Measurements from ENCODE around the gene KIF26A. TPM values are rescaled to one million over a fixed set of nuclear protein-coding genes. Genes with fewer than 3 reads are reported as not detected.

Gene KIF26A
- polyA plus RNA-seq, 10 donors: 4.5 to 19.0 (median 6.6) TPM

DNA sequence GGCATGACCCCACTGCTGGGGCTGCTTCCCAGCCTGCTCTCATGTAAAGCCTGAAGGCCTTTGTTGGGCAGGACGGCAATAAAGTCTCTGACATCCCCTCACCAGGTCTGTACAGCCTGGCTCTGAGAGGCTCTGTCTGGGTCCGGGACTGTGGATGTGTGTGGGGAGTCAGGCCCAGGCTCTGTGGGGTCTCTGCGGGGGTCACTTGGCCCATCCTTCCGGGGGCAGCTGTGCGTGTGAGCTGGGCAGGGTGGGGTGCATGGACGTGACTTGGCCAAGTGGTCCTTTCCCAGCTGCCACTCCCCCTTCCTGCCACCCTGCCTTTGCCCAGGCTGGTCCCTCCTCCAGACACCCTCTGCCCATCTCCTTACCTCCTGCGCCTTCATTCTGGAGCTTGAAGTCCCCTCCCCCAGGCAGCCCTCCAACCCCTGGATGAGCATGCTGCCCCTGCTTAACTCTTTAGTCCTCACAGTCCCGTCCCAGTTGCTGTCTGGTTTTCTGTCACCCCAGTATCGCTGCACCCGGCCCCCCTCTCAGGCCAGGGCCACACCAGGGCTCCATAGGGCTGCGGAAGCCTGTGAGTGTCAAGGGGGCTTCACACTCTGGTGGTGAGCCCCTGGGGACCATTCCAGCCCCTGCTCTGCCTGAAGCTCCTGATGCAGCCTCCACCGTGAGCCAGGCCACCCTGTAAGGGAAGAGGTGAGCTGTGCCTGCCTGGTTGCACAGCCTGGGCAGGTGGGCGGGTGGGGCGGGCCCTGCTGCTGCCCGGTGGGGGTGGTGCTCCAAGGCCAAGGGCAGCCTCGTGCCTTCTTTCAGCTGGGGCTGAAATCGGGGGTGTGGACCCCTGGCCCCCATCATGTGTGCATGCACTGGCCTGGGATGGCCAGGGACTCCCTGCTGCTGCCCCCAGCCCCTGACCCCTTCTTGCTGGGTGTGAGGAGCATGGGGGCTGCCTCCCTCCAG is 25.5 kb upstream of the KIF26A start:
- no peak for DNase-seq

DNA sequence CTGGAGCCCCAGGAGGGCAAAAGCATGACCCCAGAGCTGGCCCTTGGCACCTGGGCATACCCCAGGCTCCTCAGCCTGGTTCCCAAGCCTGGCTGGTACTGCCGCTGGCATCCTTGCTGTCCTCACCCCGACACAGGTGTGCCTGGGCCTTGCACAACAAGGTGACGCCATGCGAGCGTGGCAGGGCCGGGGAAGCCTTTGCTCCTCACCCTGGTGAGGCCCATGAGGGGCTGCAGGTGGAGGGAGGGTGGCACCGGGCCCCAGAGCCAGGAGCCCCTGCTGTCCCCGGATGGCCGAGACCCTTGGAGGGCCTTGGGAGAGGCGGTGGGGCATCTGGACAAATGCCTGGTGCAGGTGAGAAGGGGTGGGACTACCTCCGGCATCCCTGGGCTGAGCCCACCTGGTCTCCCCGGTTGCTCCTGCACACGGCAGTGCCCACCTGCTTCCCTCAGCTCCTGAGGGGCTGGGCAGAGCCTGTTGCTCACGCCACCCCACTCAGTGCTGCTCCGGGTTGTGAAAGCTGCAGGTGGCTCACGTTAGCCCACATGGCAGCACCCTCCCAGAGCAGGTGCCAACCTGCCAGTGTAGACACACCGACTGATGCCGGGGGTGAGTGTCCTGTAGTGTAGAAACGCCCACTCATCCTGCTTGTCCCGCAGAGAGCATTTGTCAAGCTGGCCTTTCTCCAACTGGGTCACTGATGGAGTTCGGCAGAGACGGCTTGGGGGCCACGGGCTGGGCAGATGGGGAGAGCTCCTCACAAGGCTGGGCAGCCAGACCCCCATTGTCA is 24.6 kb upstream of the KIF26A start:
- DNase-seq: no peak

DNA sequence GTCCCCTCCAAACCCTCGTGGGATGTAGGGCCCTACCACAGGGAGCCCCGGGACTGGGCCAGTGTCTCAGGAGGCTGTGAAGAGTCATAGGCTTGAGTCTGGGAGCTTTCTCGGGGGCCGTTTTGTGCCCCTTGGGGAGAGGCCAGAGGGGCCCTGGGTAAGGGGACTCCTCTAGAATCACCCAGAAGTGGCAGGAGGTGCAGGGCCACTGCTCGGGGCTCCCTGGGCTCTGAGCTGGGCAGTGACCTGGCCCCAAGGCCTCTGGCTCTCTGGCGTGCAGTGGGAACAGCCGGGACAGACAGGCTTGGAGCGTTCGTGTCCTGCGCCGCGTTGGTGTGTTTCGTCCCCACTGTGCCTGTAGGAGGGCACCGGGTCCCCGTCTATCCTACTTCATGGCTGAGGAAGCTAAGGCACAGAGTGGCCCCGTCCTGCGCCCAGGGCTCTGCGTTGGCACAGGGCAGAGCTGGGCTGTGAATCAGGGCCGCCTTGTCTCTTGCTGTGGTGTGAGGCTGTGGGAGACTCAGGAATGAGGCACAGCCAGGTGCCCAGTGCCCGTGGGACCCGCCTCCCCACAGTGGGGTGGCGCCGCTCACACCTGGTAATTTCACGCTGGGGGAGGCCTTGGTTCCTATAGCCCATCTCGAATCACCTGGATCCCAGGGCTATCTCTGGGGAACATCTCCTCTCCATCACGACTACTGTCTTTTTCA is 23.8 kb upstream of the KIF26A start:
- no peak for DNase-seq

DNA sequence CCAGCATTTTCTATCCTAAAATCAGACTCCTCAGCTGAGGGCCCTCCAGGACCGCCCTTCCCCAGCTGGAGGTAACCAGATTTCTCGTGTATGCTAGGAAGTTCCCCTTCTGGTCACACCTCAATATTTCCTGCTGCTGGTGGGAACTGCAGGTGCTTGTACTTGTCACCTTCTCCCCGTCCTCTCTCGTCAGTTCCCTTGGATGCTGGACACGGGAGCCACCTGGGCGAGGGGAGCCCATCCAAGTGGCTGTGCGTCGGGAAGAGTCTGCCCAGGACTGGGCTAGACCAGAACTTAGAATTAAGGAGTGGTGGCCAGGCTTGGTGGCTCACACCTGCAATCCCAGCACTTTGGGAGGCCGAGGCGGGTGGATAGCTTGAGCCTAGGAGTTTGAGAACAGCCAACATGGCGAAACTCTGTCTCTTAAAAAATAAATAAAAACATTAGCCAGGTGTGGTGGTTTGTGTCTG is 23.2 kb upstream of the KIF26A start:
- DNase-seq: no peak

DNA sequence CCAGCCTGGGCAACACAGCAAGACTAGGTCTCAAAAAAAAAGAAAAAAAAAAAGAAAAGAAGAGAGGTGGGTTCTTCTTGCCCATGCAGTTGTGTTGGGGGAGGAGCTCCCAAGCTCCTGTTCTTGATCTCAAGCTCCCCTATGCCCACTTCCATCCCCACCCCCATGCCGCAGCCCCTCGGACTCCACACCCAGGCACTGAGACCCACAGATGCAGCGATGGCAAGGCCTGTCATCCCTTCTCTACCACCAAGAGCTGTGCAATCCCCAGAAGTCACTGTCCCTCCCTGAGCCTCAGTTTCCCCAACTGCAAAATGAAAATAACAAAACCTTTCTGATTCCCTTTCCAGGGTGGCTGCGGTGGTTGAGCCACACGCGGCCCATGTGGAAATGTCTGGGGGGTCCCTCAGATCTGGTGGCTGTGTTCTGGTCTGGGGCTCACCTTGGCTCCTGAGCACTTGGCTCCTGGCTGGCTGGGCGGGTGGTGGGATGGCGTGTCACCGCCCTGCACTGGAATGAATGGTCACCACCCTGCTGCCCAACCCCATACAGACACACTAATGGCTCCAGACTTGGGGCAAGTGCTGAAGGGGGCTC is 22.6 kb upstream of the KIF26A start:
- DNase-seq: no peak

DNA sequence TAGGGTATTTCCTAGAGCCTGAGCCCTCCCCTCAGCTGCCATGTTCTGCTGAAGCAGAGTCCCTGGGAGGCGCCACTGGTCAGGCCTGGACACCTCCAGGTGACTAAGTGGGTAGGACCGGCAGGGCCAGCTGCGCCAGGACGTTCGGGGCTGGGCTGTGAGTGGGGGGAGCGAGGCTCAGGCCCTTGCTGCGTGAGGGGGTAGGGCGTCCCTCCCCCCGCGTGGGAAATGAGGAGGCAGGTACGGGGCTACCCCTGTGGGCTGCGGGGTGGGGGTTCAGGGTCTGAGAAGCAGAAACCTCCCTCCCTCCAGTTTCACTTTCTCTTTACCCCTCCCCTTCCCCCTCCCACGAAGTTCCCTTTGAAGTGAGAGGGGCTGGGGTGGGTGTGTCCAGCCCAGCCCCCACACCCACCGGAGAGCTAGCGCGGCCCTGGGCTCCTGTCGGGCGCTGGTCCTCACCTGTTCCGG is 22.1 kb upstream of the KIF26A start:
- no peak for DNase-seq

DNA sequence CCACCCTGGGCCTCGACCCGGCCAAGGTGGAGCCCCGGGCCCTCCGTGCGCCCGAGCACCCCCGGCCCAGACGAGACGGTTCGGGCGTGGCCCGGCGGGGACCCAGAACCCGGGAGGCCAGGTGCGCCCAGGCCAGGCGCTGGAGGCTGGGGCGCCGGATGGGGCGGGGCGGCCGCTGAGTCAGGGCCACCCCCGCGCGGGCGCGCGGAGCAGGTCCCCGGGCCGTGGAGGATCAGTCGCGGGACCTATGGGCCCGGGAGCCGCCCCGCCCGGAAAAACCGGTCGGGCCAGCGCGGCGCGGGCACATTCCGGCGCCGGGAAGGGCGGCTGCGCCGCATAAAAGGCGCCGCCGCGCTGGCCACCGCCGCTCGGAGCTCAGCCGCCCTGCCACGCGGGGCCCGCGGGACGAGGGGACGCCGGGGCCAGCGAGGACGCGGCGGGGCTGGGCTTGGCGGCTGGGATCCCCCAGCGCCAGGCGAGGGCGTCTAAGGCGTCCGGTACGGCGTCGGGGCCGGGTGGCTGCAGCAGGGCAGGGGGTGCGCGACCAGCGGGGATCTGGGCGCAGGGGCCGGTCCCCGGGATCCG is 21.5 kb upstream of the KIF26A start:
- DNase-seq: no peak

DNA sequence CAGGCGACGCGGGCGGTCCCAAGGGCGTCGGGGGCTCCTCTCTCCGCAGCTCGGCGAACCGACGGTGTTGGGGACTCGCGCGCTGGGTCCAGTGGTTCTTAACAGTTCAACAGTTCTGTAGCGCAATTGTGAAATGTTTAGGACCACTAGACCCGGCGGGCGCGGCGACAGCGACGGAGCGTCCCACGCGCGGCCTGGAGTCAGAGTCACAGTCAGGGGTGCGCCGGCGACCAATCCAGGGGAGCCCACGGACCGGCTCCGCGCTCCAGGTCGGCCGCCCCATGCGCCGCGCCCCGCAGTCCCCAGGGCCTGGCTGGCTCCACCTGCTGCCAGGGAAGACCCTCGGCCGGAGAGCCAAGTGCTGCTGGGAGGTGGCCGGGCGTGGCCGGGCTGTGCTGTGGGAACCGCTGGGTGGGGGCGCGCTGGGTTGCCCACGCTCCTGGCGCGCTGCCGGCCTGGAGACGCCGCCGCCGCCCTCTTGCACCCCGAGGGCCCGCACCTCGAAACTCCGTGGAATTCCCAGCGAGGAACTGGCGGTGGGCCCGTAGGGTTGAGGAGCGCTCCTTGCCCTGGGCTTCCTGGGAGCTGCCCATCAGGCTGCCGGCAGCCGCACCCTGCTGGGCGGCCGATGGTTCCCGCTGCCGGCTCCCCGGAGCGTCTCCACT is 20.9 kb upstream of the KIF26A start:
- DNase-seq: no peak

DNA sequence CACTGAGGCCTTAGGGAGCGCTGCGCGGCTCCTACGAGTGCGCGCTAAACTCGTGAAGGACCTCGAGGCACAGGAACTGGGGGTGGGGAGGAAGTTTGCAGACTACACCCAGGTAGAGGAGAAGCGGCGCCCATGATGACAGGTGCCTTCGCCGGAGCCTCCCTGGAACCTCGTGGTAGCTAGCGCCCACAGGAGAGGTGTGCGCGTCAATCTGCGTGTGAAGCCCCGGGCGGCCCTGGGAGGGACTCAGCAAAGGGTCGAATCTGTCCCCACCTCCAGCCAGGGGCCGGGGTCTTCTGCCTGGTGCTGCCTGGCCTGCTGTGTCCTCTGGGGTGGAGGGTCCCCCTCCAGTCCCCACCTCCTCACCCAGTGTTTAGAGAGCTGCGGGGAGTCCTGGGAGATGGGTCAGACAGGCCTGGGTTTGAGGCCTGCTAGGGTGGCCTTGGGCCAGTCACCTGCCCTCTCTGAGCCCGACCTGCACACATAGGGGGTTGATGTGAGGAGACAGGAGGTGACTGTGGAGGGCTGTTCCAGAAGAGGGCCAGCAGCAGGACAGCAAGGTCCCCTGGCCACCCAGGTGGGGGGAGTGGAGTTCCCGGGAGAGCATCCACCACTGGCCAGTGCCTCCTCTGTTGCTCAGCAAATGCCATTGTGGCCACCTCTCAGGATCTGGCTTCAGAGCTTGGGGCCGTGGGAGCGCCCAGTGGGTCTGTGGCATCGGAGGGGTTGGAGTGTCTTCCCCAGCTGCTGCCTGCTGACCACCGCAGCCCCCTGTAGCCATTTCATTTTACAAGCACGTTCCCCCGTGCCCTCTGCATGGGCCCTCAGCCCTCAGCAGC is 20.2 kb upstream of the KIF26A start:
- DNase-seq: no peak

DNA sequence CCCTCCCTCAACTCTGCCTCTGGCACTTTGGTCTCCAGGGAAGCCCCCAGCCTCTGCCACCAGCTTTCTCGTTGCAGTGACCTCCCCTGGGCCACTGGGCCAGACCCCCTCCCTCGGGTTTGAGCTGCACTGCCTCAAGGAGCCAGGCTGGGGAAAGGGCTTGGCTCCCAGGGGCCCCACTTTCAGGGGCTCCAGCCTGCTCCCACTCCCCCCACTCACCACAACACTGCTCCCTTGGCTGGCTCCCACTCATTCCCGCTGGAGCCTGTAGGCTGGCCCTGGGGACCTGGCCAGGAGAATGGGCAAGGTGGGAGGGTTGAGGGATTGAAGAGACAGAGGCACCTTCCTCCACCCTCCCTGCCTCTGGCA is 19.3 kb upstream of the KIF26A start:
- DNase-seq: no peak

DNA sequence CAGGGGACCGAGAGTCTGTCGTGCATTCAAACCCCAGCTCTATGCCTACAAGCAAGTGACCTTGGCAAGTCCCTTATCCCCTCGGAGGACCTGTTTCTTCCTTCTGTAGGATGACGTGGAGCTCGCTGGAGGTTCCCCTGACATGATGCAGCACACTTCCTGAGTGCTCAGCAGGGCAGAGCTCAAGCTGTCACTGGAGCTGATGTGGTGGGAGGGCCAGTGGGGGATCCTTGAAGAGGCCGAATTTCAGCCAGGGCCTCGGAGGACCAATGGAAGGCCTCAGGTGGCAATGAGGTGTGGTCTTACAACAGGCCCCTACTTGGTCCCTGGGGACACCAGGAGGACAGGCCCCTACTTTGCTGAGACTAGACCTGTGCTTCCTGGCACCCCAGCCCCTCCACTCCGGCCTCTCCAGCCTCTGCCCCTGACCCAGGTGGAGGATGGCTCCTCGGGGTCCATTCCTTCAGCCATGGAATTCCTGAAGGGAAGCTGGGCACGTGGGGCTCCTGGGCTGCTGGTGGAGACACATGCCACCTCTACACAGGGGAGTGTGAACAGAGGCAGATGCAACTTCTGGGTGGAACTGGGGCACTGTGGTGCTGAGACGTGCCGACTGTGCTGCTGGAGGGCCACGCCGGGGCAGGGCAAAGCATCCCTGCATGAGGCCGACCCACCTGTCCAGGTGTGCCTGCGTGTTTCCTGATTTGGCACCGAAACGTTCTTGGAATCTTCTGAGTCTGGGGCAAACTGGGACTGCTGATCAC is 18.7 kb upstream of the KIF26A start:
- DNase-seq: no peak

DNA sequence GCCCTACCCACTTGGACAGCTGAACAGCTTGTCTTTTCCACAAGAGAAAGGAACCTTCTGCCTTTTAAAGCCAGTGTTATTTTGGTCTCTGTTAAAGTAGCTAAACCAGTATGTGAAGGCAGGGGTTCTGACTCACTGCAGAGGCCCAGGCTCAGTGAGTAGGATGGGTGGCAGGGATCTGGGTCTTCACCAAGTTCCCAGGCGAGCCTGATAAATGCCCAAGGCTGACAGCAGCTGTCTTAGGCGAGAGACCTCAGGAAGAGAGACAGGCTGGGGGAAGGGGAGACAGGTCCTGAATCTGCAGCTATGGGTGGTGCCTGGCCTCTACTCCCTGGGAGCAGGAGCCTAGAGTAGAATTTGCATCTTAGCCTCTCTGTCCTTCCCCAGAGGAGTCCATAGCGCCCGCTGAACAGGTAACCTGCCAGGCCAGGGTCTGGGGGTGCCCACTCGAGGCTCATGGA is 18.1 kb upstream of the KIF26A start:
- DNase-seq: no peak

DNA sequence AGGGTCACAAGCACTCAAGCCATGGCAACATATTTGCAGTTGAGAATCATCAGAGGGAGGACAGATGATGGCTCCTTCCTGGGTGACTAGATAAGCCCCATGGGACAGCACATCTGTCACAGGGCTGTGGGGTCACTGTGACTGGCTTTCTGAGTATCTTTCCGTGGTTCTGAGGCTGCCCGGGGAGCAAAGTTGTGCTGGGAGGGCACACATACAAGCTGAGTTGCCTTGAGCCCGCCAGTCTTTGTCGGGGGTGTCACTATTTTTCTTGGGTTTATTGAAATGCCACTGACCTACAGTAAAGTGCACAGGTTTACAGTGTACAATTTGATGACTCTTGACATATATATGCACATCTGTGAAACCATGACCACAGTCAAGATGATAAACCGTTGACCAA is 17.2 kb upstream of the KIF26A start:
- no peak for DNase-seq

DNA sequence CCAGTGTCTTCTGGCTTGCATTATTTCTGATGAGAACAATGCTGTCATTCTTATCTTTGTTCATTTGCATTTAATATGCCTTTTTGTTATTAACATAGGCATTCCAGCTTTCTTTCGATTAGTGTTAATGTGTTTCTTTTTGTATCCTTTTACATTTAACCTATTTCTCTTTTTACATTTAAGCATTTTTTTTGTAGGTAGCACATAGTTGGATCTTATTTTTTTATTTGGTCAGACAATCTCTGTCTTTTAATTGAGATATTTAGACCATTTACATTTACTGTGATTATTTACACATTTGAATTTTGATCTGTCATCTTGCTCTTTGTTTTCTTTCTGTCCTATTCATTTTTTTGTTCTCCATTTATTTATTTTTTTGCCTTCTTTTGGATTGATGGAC is 14.5 kb upstream of the KIF26A start:
- no peak for DNase-seq

DNA sequence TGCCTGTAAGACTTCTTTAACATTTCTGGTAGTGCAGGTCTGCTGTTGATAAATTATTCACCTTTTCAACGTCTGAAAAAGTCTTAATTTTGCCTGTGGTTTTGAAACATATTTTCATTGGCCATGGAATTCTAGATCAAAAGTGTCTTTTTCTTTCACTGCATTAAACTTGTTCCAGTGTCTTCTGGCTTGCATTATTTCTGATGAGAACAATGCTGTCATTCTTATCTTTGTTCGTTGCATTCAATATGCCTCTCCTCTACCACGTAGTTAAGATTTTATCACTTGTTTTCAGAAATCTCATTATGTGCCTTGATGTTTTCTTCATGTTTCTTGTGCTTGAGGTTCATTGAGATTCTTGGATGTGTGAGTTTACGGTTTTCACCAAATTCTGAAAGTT is 13.4 kb upstream of the KIF26A start:
- no peak for DNase-seq

DNA sequence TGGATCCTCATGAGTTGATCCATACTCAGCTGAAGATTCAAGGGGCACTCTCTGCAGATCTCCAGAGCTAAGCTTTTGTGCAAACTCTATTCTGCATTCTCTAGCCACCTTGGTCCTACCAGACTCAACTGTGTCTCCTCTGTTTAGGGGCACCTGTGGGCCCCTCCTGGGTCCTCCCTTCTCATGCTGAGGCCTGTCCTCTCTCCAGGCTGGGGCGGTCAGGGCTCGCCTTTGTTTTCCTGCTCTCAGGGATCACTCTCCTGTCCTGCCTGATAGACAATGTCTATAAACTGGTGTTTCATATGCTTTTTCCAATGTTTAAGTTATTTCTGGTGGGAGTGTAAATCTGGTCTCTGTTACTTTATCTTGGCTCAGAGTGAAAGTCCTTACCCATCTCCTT is 11.6 kb upstream of the KIF26A start:
- no peak for DNase-seq

DNA sequence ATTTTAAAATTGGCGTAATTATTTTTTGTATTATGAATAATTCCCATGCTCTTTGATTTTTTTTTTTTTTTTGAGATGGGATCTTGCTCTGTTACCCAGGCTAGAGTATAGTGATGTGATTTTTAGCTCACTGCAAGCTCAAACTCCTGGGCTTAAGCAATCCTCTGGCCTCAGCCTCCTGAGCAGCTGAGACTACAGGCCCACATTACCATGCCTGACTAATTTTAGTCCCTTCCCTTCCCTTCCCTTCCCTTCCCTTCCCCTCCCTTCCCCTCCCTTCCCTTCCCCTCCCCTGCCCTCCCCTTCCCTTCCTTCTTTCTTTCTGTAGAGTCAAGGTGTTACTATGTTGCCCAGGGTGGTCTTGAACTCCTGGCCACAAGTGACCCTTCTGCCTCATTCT is 9.4 kb upstream of the KIF26A start:
- DNase-seq: no peak

DNA sequence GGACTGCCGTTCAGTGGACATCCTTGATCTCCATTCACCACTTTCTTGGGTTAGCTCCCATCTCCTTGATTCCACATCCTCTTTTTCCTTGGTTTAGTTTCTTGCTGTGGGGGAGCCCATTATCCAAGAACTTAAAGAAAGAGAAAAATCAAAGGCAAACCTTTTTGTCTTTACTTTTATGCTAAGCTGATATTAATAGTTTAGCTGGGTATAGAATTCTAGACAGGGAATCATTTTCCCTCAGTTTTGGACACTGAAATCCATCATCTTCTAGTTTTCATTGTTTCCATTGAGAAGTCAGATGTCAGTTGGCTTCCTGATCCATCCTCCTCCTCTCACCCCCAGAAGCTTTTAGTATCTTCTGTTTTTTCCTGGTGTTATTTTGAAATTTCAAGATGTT is 8.8 kb upstream of the KIF26A start:
- no peak for DNase-seq
